SKM-1 treated with dmso at 0.1 percent for 144 hours (cell line): ENCODE results near the gene ACD.

ENCODE experiments used
- DNase-seq: peaks from one replicate; lab custom pipeline; 2025; ENCODE audit not compliant: unreplicated experiment; lab: John Stamatoyannopoulos, UW

ACD gene

GRCh38 chr16:67662653-67663010 is 2.6 kb upstream of the ACD start:
- DNase-seq: no peak

- no peak for DNase-seq
Observed at GRCh38 chr16:67661886-67662652, 2.0 kb upstream of the ACD start.

DNA sequence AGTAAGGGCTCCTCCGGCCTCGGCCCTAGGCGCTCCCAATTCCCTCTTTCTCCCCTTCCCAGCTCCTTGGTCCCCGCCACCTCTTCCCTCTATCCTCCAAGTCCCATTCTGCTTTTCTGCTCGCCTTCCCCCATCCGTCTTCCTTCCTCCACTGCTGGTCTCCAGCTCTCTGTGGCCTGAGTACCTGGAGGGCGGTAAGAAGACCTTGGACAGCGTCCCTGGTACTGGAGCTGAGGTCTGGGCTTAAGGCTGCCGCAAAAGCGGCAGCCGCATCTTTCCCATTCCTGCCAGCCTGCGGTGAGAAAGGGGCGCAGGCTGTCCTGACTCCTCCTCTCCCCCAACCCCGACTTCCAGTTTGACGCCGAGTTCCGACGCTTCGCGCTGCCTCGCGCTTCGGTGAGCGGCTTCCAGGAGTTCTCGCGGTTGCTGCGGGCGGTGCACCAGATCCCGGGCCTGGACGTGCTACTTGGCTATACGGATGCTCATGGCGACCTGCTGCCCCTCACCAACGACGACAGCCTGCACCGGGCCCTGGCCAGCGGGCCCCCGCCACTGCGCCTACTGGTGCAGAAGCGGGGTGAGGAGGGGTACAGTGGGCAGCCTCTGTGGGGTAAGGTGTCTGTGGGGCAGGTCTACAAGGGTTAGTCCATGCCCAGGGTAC is 1.2 kb upstream of the ACD start:
- DNase-seq: no peak

- peak; percentile 95 for DNase-seq
Observed at GRCh38 chr16:67660564-67661028, 536 bp upstream of the ACD start, which contains the start of gene PARD6A. PARD6A (plus strand) TSS chr16:67660960; CDS start chr16:67661039, 79 bp downstream.

DNA sequence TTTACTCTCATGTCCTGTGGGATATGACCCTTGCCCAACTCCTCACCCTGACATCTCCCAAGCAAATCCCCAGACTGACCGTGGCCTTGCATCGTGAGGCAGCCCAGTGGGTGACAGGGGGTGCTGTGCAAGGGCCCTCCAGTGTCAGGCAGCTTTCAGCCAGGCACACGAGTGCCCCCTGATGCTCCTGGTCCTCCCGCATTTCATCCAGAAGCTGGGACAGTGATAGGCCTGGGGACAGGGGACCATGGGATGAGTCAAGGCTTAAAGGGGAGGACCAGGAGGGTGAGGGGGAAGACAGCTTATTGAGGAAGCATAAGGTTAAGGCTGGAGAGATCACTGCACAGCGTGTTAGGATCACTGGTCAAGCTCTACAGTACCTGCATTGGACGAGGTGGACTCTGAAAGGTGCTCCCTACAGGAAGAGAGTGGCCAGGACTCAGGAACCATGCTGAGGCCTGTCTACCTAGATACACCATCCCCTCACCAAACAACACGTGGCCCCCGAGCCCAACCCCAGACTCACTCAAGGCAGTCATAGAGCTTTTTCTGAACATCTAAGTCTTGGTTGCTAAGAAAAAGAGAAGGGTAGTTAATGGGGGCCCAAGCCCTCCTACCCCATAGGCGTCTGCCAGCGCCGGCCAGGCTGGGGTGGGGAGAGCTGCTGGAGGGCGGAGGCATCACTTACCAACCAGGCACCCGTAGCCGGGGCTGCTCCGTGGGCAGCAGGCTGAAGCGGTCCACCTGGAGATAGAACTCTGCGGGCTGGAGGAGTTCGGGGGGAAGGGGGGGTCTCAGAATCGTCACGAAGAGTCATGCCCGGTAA is 998 bp downstream of the ACD start:
- no peak for DNase-seq

GRCh38 chr16:67657751-67658518 is 2.1 kb downstream of the ACD start:
- DNase-seq: no peak

GRCh38 chr16:67657017-67657608 is 2.9 kb downstream of the ACD start:
- no peak for DNase-seq

DNA sequence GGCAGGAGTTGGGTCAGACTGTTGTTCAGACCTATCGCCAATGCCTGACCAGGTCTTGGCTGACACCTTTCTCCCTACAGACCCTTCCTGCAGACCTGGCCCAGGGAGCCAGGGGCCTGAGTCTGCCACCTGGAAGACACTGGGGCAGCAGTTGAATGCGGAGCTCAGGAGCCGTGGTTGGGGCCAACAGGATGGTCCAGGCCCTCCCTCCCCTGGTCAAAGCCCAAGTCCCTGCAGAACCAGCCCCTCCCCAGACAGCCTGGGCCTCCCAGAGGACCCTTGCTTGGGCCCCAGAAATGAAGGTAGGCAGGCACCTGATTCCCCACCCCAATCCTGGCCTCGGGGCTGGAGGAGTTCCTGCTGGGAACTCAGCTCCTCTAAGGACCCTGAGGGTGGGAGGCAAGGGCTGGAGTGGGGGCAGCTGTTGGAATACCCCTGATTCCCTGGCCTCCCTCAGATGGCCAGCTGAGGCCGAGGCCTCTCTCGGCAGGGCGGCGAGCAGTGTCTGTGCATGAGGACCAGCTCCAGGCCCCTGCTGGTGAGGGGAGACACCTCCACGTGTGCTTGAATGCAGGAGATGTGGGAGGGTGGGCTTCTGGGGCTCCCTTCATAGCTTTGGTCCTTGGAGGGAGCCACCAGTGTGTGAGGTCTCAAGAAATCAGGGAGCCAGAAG is 3.6 kb downstream of the ACD start:
- no peak for DNase-seq

GRCh38 chr16:67655363-67655762 is 4.7 kb downstream of the ACD start:
- DNase-seq: no peak

- no peak for DNase-seq
Observed at GRCh38 chr16:67654403-67654911, 5.6 kb downstream of the ACD start.

- DNase-seq: no peak
Observed at GRCh38 chr16:67653789-67654402, 6.2 kb downstream of the ACD start.

- DNase-seq: no peak
Observed at GRCh38 chr16:67653128-67653788, 6.8 kb downstream of the ACD start.

DNA sequence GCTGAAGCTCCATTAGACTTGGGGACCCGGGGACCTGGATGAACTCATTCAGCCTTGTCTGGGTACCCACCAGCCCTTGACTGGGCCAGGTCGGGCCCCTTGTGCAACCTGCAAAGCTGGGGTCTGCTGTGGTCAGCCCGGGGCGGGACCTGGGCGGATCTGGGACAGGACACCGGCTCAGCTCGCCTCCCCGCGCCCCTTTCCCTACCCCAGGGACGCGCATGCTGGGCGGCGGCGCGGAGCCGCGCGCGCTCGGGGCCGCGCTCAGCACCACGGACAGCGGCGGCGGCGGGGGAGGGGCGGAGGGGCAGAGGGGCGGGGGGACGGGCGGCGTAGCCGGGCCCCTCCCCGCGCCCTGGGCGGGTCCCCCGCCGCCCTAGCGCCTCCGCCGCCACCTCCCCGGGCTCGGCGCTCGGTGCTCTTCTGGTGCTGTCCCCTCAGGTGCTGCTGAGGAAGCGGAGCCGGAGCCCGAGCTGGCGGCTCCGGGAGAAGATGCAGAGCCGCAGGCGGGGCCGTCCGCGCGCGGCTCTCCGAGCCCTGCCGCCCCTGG is 7.4 kb downstream of the ACD start:
- no peak for DNase-seq

DNA sequence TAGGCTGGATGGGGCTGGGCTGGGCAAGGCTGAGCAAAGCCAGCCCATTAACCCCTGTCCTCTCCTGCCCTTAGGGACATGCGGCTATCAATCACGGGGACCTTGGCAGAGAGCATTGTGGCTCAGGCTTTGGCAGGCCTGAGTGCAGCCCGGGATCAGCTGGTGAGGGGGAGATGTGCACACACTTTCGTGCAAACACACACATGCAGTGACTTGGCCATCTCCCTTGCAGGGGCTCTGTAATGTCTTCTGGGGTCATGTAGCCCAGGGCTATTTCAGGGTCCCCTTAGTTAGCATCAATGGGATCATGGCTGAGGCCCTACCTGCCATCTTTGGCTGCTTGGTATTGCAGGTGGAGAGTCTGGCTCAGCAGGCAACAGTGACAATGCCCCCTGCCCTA is 8.2 kb downstream of the ACD start:
- DNase-seq: no peak

DNA sequence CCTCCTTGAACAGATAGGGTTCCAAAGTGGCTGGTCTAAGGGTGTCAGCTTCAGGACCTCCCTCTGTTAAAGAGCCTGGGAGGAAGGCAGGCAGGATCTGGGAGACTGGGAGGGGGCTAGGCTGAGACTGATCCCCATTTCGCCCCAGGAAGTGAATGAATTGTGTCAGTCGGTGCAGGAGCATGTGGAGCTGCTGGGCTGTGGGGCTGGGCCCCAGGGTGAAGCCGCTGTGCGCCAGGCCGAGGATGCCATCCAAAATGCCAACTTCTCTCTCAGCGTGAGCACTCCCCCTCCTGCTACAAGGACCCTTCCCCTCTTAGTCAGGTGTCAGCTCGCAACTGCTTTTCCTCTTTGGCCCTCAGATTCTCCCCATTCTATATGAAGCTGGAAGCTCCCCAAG is 9.0 kb downstream of the ACD start:
- DNase-seq: no peak

- DNase-seq: no peak
Observed at GRCh38 chr16:67650023-67650422, 10.0 kb downstream of the ACD start.

- no peak for DNase-seq
Observed at GRCh38 chr16:67649494-67649931, 10.5 kb downstream of the ACD start.

GRCh38 chr16:67648764-67649407 is 11.2 kb downstream of the ACD start:
- DNase-seq: no peak
